Stimulated activated CD8-positive, alpha-beta memory T cell treated with anti-CD3 and anti-CD28 coated beads, Interleukin-4, amount 100 ng/mL, for 4 hours (primary cell): ENCODE data around the gene CD83.
"Not testable (repeated sequence)": the region's sequence is repeated elsewhere in the genome, so short reads cannot be mapped to it uniquely, and the experiment has no call there.

Source experiments
- DNase-seq, 2 donors: peaks; one replicate each; pipeline ENCODE4 v3.0.0-alpha.2; 2020; ENCODE audit warnings: low read depth in 2 of 2, low spot score in 1 of 2

CD83 gene

GRCh38 chr6:14146506-14147096 lies 29.0 kb downstream of the CD83 start:
- DNase-seq, result no peak

- no peak for DNase-seq
These were observed 30.3 kb downstream of the CD83 start for GRCh38 chr6:14147891-14148290.

GRCh38 chr6:14148471-14148870 lies 30.9 kb downstream of the CD83 start:
- DNase-seq, result no peak

- no peak for DNase-seq
These were observed 31.6 kb downstream of the CD83 start for GRCh38 chr6:14149053-14149738.

GRCh38 chr6:14149739-14150130 lies 32.2 kb downstream of the CD83 start:
- DNase-seq, result no peak

GRCh38 chr6:14151300-14151699 lies 33.7 kb downstream of the CD83 start:
- not testable (repeated sequence) for DNase-seq

GRCh38 chr6:14151773-14152172 lies 34.2 kb downstream of the CD83 start:
- DNase-seq, result no peak

GRCh38 chr6:14153228-14153627 lies 35.7 kb downstream of the CD83 start:
- DNase-seq, result no peak

GRCh38 chr6:14159090-14159489 lies 41.5 kb downstream of the CD83 start:
- DNase-seq, result no peak

- DNase-seq, result no peak
These were observed 45.3 kb downstream of the CD83 start for GRCh38 chr6:14162826-14163225.

GRCh38 chr6:14165091-14165490 lies 47.5 kb downstream of the CD83 start:
- DNase-seq, result no peak

- no peak for DNase-seq
These were observed 49.3 kb downstream of the CD83 start for GRCh38 chr6:14166839-14167238.

- no peak for DNase-seq
These were observed 52.6 kb downstream of the CD83 start for GRCh38 chr6:14170128-14170527.

- no peak for DNase-seq
These were observed 55.0 kb downstream of the CD83 start for GRCh38 chr6:14172562-14172961.

- no peak for DNase-seq
These were observed 56.7 kb downstream of the CD83 start for GRCh38 chr6:14174226-14174625.

GRCh38 chr6:14174996-14175395 lies 57.4 kb downstream of the CD83 start:
- no peak for DNase-seq

GRCh38 chr6:14176429-14176828 lies 58.9 kb downstream of the CD83 start:
- no peak for DNase-seq

GRCh38 chr6:14177413-14178082 lies 60.0 kb downstream of the CD83 start:
- DNase-seq, result no peak

- no peak for DNase-seq
These were observed 60.5 kb downstream of the CD83 start for GRCh38 chr6:14178083-14178445.

GRCh38 chr6:14180609-14181008 lies 63.0 kb downstream of the CD83 start:
- DNase-seq, result no peak

GRCh38 chr6:14182916-14183315 lies 65.3 kb downstream of the CD83 start:
- DNase-seq, result no peak
